NCI-H2171 treated with DMSO at 0.1 percent for 48 hours (cell line): ENCODE results near the gene SPSB4.

Experiments used
- DNase-seq: peaks from one replicate; lab custom pipeline; 2025; lab: John Stamatoyannopoulos, UW

Gene SPSB4

GRCh38 chr3:141076036-141076773 is 25.1 kb downstream of the SPSB4 start:
- DNase-seq: no peak

GRCh38 chr3:141076797-141077571 is 25.8 kb downstream of the SPSB4 start:
- no peak for DNase-seq

- DNase-seq: no peak
Measured at GRCh38 chr3:141077631-141078030, 26.5 kb downstream of the SPSB4 start.

GRCh38 chr3:141078200-141078599 is 27.1 kb downstream of the SPSB4 start:
- DNase-seq: no peak

GRCh38 chr3:141080431-141080830 is 29.3 kb downstream of the SPSB4 start:
- no peak for DNase-seq

GRCh38 chr3:141081141-141081795 is 30.1 kb downstream of the SPSB4 start:
- no peak for DNase-seq

- no peak for DNase-seq
Measured at GRCh38 chr3:141082064-141082463, 30.9 kb downstream of the SPSB4 start.

- DNase-seq: no peak
Measured at GRCh38 chr3:141083226-141083625, 32.1 kb downstream of the SPSB4 start.

GRCh38 chr3:141083836-141084649 is 32.9 kb downstream of the SPSB4 start:
- DNase-seq: peak; percentile 20

- DNase-seq: peak; percentile 66
Measured at GRCh38 chr3:141085343-141086070, 34.4 kb downstream of the SPSB4 start.

GRCh38 chr3:141086188-141086587 is 35.0 kb downstream of the SPSB4 start:
- DNase-seq: no peak

GRCh38 chr3:141087076-141087777 is 36.1 kb downstream of the SPSB4 start:
- no peak for DNase-seq

- no peak for DNase-seq
Measured at GRCh38 chr3:141087778-141088130, 36.6 kb downstream of the SPSB4 start.

- DNase-seq: no peak
Measured at GRCh38 chr3:141089339-141090152, 38.4 kb downstream of the SPSB4 start.

GRCh38 chr3:141091426-141091825 is 40.3 kb downstream of the SPSB4 start:
- DNase-seq: peak; percentile 43

GRCh38 chr3:141092663-141093062 is 41.5 kb downstream of the SPSB4 start:
- no peak for DNase-seq

- no peak for DNase-seq
Measured at GRCh38 chr3:141093397-141093796, 42.2 kb downstream of the SPSB4 start.

GRCh38 chr3:141093971-141094684 is 43.0 kb downstream of the SPSB4 start:
- DNase-seq: peak; percentile 86
